Spinal cord (tissue), 10 donors: ENCODE data around the gene YPEL2. TPM values are rescaled to one million over a fixed set of nuclear protein-coding genes. Genes with fewer than 3 reads are reported as not detected.

Experiments used
- DNase-seq, 6 donors: peaks; one replicate each; pipeline versions ENCODE4 v3.0.0 to v3.0.0-alpha.2; 2013 to 2015; ENCODE audit warnings: low spot score in 6 of 6, low read depth in 4 of 6
- H3K27ac ChIP-seq: one replicate; pipeline ENCODE4 v1.5.1; 2013; ENCODE audit warnings: low read depth, low read length, control low read depth
- H3K27me3 ChIP-seq: one replicate; pipeline ENCODE4 v1.6.1; 2013; ENCODE audit warnings: low read length; ENCODE audit not compliant: control insufficient read depth, insufficient read depth
- H3K36me3 ChIP-seq: one replicate; pipeline ENCODE4 v1.6.1; 2013; ENCODE audit warnings: low read length; ENCODE audit not compliant: control insufficient read depth, insufficient read depth
- H3K4me1 ChIP-seq: one replicate; pipeline ENCODE4 v1.6.1; 2013; ENCODE audit warnings: low read length; ENCODE audit not compliant: control insufficient read depth, insufficient read depth
- H3K4me3 ChIP-seq: one replicate; pipeline ENCODE4 v1.5.1; 2013; ENCODE audit warnings: low read depth, low read length, control low read depth
- H3K9me3 ChIP-seq: one replicate; pipeline ENCODE4 v1.6.1; 2013; ENCODE audit warnings: low read length; ENCODE audit not compliant: control insufficient read depth, insufficient read depth
- WGBS: methylation state at CpG from one replicate; pipeline ENCODE4 v1.1.5; 2013; ENCODE audit warnings: missing lambda C conversion rate; ENCODE audit not compliant: insufficient coverage; 5-methylcytosine and 5-hydroxymethylcytosine counted together
- polyA plus RNA-seq, 2 donors: library from polyadenylated mRNA; unstranded; fragments of 120-200 nt; gene quantifications; one replicate each; pipeline ENCODE4 v1.2.1, GENCODE V29; 2013; ENCODE audit not compliant: insufficient read length in 2 of 2
- small RNA-seq: library from RNA; depleted of rRNA; stranded (forward); fragments of <200 nt; gene quantifications from one replicate; pipeline ENCODE3, GENCODE V24; 2014; ENCODE audit warnings: low replicate concordance
- total RNA-seq, 2 donors: library from RNA; depleted of rRNA in 1 of 2; stranded (reverse); fragments of 120-200 nt in 1 of 2; fragments of >200 nt in 1 of 2; gene quantifications; one replicate each; pipeline versions ENCODE4 v1.2.3 to v1.2.4, GENCODE V29; 2013 to 2014
- donor health status: healthy.

YPEL2 gene
- total and polyA plus RNA-seq, 4 donors = 11.5 to 36.7 (median 13.8) TPM

- WGBS = 3% methylated on average over 4 of the region's 10 CpGs
- peak; percentile 77 to 97 (median 86) for DNase-seq
- H3K36me3 ChIP-seq = no peaks in the 10 kb centered on the region
- H3K4me1 ChIP-seq = peaks cover 11% of the 10 kb centered on the region
- no peaks in the 10 kb centered on the region for H3K27me3 ChIP-seq
- H3K27ac ChIP-seq = no peak overlapping the region
- H3K9me3 ChIP-seq = no peaks in the 10 kb centered on the region
- no peak overlapping the region for H3K4me3 ChIP-seq
Observed at GRCh38 chr17:59440757-59441463, 109.5 kb downstream of the YPEL2 start.

GRCh38 chr17:59441464-59442096 lies 110.1 kb downstream of the YPEL2 start:
- no CpG with 5 or more reads among the region's 7 CpGs for WGBS
- no peaks in the 10 kb centered on the region for H3K9me3 ChIP-seq
- peaks cover 10% of the 10 kb centered on the region for H3K4me1 ChIP-seq
- no peak for DNase-seq
- H3K36me3 ChIP-seq = no peaks in the 10 kb centered on the region
- H3K27ac ChIP-seq = no peak overlapping the region
- H3K4me3 ChIP-seq = no peak overlapping the region
- no peaks in the 10 kb centered on the region for H3K27me3 ChIP-seq

- 100% methylated on average over 1 of the region's 4 CpGs for WGBS
- Histone ChIP-seq H3K27me3 (no peaks in the 10 kb centered on the region), H3K27ac (no peak overlapping the region), H3K36me3 (no peaks in the 10 kb centered on the region), H3K4me3 (no peak overlapping the region), H3K4me1 (no peaks in the 10 kb centered on the region), H3K9me3 (no peaks in the 10 kb centered on the region)
- no peak for DNase-seq
Observed at GRCh38 chr17:59443106-59443505, 111.7 kb downstream of the YPEL2 start.

Small RNA genes within 50 kb of the gene (small RNA-seq; reads per million reads assigned to genes)
- gene MIR4729 = not detected

Other genes with a start within 250 kb of the YPEL2 start
- 10 to 100 TPM; 50.6 to 94.4 TPM for gene TRIM37, start 224.8 kb upstream of the YPEL2 start, total RNA-seq
- gene TRIM37, start 224.8 kb upstream of the YPEL2 start, polyA plus RNA-seq = 10 to 100 TPM; 61.5 to 74.1 TPM
- 10 to 100 TPM; 83.9 to 89.1 TPM for gene SKA2, start 176.5 kb upstream of the YPEL2 start, total RNA-seq
- gene SKA2, start 176.5 kb upstream of the YPEL2 start, polyA plus RNA-seq = 100 to 1,000 TPM in 1 of 2 donors, 10 to 100 TPM in 1; 94.9 to 118 TPM
- gene PRR11, start 175.9 kb upstream of the YPEL2 start, total RNA-seq = 1 to 10 TPM; 4.1 to 6.1 TPM
- gene PRR11, start 175.9 kb upstream of the YPEL2 start, polyA plus RNA-seq = 10 to 100 TPM; 16.5 to 21.6 TPM
- 10 to 100 TPM; 22.4 to 41.6 TPM for gene SMG8, start 121.6 kb upstream of the YPEL2 start, total RNA-seq
- gene SMG8, start 121.6 kb upstream of the YPEL2 start, polyA plus RNA-seq = 10 to 100 TPM; 17.7 to 23.2 TPM
- gene GDPD1, start 111.1 kb upstream of the YPEL2 start, total RNA-seq = 10 to 100 TPM; 14.9 to 47.3 TPM
- gene GDPD1, start 111.1 kb upstream of the YPEL2 start, polyA plus RNA-seq = 10 to 100 TPM; 54.2 to 63.3 TPM
- 10 to 100 TPM; 65.7 to 74.7 TPM for gene DHX40, start 234.0 kb downstream of the YPEL2 start, total RNA-seq
- gene DHX40, start 234.0 kb downstream of the YPEL2 start, polyA plus RNA-seq = 10 to 100 TPM; 43.9 to 56.4 TPM